ENCODE data around the gene CFAP210.

CFAP210 gene

DNA sequence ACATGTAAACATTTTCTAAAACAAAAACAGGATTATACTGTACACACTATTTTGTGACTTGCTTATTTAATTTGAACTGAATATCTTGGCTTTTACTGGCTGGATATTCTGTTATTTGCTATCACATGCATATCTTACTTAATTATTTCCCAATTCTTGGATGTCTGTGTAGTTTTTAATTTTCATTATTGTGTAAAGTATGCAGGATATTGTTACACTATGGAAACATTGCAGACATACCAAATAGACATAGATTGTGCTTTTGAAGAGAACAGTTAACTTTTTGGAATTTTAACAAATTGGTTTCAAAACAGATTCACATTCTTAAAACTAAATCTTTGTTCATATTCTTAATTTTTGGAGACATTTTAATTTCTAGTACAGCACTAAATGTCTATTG is 2.2 kb upstream of the CFAP210 start:
- TF ChIP-seq EZH2 (optimal IDR thresholded peaks at IDR 0.05; ENCODE audit: low read depth, low read length) (no peak), EZH2phosphoT487 (IDR thresholded peaks at IDR 0.05; ENCODE audit: low read length) (no peak)
- TF ChIP-seq, protein P1, sequence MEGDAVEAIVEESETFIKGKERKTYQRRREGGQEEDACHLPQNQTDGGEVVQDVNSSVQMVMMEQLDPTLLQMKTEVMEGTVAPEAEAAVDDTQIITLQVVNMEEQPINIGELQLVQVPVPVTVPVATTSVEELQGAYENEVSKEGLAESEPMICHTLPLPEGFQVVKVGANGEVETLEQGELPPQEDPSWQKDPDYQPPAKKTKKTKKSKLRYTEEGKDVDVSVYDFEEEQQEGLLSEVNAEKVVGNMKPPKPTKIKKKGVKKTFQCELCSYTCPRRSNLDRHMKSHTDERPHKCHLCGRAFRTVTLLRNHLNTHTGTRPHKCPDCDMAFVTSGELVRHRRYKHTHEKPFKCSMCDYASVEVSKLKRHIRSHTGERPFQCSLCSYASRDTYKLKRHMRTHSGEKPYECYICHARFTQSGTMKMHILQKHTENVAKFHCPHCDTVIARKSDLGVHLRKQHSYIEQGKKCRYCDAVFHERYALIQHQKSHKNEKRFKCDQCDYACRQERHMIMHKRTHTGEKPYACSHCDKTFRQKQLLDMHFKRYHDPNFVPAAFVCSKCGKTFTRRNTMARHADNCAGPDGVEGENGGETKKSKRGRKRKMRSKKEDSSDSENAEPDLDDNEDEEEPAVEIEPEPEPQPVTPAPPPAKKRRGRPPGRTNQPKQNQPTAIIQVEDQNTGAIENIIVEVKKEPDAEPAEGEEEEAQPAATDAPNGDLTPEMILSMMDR (IDR thresholded peaks at IDR 0.05; ENCODE audit: low read length): no peak
- H3K9me3 ChIP-seq (replicated peaks; ENCODE audit: insufficient read depth, low read length): no peaks in the 10 kb centered on the region
- no peak overlapping the region for H3K27ac ChIP-seq (ENCODE audit: low read length)
- 0 out of 2 replicates have a peak, but pooled peaks cover 4% of the 10 kb centered on the region for H3F3A ChIP-seq (ENCODE audit: insufficient read depth, low read length)
- no peaks in the 10 kb centered on the region for H3K9me2 ChIP-seq (replicated peaks; ENCODE audit: insufficient read depth, low read length)
- no peak overlapping the region for H3K9ac ChIP-seq (ENCODE audit: low read length)
- H3K36me3 ChIP-seq (replicated peaks; ENCODE audit: insufficient read depth, low read length): no peaks in the 10 kb centered on the region
- no peaks in the 10 kb centered on the region for H3K27me3 ChIP-seq (replicated peaks; ENCODE audit: insufficient read depth, low read length)
- peaks cover 5% of the 10 kb centered on the region; the same call in 1 of the 2 replicates for H3K4me1 ChIP-seq (ENCODE audit: low read length)
- H2AFZ ChIP-seq (ENCODE audit: low read length): no peak overlapping the region
- H4K20me1 ChIP-seq (ENCODE audit: insufficient read depth, low read length): no peaks in the 10 kb centered on the region
- H3K4me2 ChIP-seq (ENCODE audit: low read depth, low read length): no peak overlapping the region
- no peak overlapping the region for H3K4me3 ChIP-seq (ENCODE audit: low read length)
- DNase-seq: no peak
- no peaks in the 10 kb centered on the region for H3K79me2 ChIP-seq (ENCODE audit: low read length)

DNA sequence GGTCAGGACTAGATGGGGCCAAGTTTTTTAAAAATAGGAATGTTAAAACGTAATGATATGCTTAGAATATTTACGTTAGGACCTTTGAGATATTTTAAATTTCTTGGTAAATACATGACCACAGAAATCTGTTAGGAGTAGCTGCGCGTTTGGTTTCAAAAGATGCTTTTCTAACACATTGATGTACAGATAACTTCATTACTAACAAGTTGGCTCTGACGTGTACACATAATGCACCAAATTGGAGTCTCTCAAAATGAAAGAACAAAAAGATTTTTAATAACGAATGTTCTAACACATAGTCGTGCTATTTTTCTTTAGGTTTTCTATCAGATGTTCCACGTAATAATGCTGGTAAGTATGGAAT is 672 bp upstream of the CFAP210 start:
- Histone ChIP-seq H3K27me3 (replicated peaks; ENCODE audit: insufficient read depth, low read length) (no peaks in the 10 kb centered on the region), H2AFZ (ENCODE audit: low read length) (peak overlapping the region; percentile 74), H3F3A (ENCODE audit: insufficient read depth, low read length) (0 out of 2 replicates have a peak, but pooled peaks cover 4% of the 10 kb centered on the region), H3K79me2 (ENCODE audit: low read length) (no peaks in the 10 kb centered on the region), H3K27ac (ENCODE audit: low read length) (peak overlapping the region; percentile 77; the same call in 1 of the 2 replicates), H3K4me2 (ENCODE audit: low read depth, low read length) (peak overlapping the region; percentile 65), H4K20me1 (ENCODE audit: insufficient read depth, low read length) (no peaks in the 10 kb centered on the region), H3K4me1 (ENCODE audit: low read length) (peaks cover 5% of the 10 kb centered on the region; the same call in 1 of the 2 replicates), H3K36me3 (replicated peaks; ENCODE audit: insufficient read depth, low read length) (no peaks in the 10 kb centered on the region), H3K4me3 (ENCODE audit: low read length) (peak overlapping the region; percentile 84), H3K9me3 (replicated peaks; ENCODE audit: insufficient read depth, low read length) (no peaks in the 10 kb centered on the region), H3K9me2 (replicated peaks; ENCODE audit: insufficient read depth, low read length) (no peaks in the 10 kb centered on the region), H3K9ac (ENCODE audit: low read length) (peak overlapping the region; percentile 88)
- no peak for DNase-seq
- no peak for TF ChIP-seq EZH2 (optimal IDR thresholded peaks at IDR 0.05; ENCODE audit: low read depth, low read length)
- TF ChIP-seq, protein P1 (IDR thresholded peaks at IDR 0.05; ENCODE audit: low read length): no peak
- TF ChIP-seq EZH2phosphoT487 (IDR thresholded peaks at IDR 0.05; ENCODE audit: low read length): no peak

DNA sequence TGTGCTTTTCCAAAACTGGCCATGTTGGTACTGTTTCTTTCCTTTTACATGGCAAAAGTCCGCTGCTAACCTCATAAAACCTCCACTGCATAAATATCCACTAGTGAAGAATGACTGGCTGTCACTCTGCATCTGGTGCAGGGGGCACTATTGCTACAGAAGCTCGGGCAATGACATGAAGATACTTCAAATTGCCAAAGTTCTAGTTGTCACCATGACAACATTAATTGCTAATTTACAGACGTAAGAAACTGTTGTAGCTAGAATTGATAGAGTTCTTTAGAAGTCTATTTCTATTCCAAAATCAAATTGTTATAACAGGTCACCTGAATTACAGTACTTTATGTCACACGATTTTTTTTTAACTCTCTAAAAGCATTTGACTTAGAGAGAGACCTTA is 845 bp downstream of the CFAP210 start:
- Histone ChIP-seq H3K27me3 (replicated peaks; ENCODE audit: insufficient read depth, low read length) (no peaks in the 10 kb centered on the region), H3K27ac (ENCODE audit: low read length) (no peak overlapping the region; the same call in 1 of the 2 replicates), H3K9me2 (replicated peaks; ENCODE audit: insufficient read depth, low read length) (no peaks in the 10 kb centered on the region), H3K4me3 (ENCODE audit: low read length) (peak overlapping the region; percentile 84), H2AFZ (ENCODE audit: low read length) (peak overlapping the region; percentile 95; the same call in 1 of the 2 replicates), H3K36me3 (replicated peaks; ENCODE audit: insufficient read depth, low read length) (no peaks in the 10 kb centered on the region), H3K79me2 (ENCODE audit: low read length) (no peaks in the 10 kb centered on the region), H4K20me1 (ENCODE audit: insufficient read depth, low read length) (no peaks in the 10 kb centered on the region), H3K4me2 (ENCODE audit: low read depth, low read length) (peak overlapping the region; percentile 98), H3K9me3 (replicated peaks; ENCODE audit: insufficient read depth, low read length) (no peaks in the 10 kb centered on the region), H3K9ac (ENCODE audit: low read length) (peak overlapping the region; percentile 88; the same call in 1 of the 2 replicates), H3K4me1 (ENCODE audit: low read length) (peaks cover 5% of the 10 kb centered on the region; the same call in 1 of the 2 replicates), H3F3A (ENCODE audit: insufficient read depth, low read length) (0 out of 2 replicates have a peak, but pooled peaks cover 4% of the 10 kb centered on the region)
- DNase-seq: no peak
- TF ChIP-seq, protein P1 (IDR thresholded peaks at IDR 0.05; ENCODE audit: low read length): peak; percentile 33
- TF ChIP-seq EZH2phosphoT487 (IDR thresholded peaks at IDR 0.05; ENCODE audit: low read length): no peak

Data from MM.1S (cell line).